ENCODE results near the gene LACTB.

DNA sequence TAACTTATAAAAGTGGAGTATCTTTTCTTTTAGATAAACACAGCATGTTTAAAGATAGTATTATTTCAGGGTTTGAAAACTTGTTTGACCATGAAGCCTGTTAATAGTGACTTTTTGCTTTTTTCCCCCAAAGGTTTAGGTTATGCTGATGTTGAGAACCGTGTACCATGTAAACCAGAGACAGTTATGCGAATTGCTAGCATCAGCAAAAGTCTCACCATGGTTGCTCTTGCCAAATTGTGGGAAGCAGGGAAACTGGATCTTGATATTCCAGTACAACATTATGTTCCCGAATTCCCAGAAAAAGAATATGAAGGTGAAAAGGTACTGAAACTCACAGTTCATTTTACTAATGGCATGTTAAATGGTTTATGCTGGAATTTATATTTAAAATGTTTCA is 5.1 kb downstream of the LACTB start:
- TF ChIP-seq CTCF (conservative IDR thresholded peaks at IDR 0.05; ENCODE audit: low read depth, low read length) (no peak), EZH2 (IDR thresholded peaks at IDR 0.05; ENCODE audit: borderline replicate concordance, low read depth, low read length, poor library complexity, severe bottlenecking) (no peak)

Data from A673 (cell line).